Ectodermal cell (in vitro differentiated cells): ENCODE measurements around the gene ETDA.

Experiments used
- H3K27ac ChIP-seq: 2 replicates; pipeline ENCODE4 v1.7.0; 2013; ENCODE audit warnings: mild to moderate bottlenecking, low read depth, low read length; ENCODE audit not compliant: insufficient read depth, poor library complexity, severe bottlenecking
- H3K27me3 ChIP-seq: 2 replicates; pipeline ENCODE4 v1.7.0; 2013; ENCODE audit warnings: mild to moderate bottlenecking, low read length; ENCODE audit not compliant: insufficient read depth, control insufficient read depth, poor library complexity, severe bottlenecking
- H3K36me3 ChIP-seq: one replicate; pipeline ENCODE4 v1.7.0; 2013; ENCODE audit warnings: low read length; ENCODE audit not compliant: control insufficient read depth, insufficient read depth
- H3K4me1 ChIP-seq: one replicate; pipeline ENCODE4 v1.7.0; 2013; ENCODE audit warnings: low read length; ENCODE audit not compliant: control insufficient read depth, insufficient read depth
- H3K4me3 ChIP-seq: 2 replicates; pipeline ENCODE4 v1.7.0; 2013; ENCODE audit warnings: low read depth, low read length, control low read depth; ENCODE audit not compliant: insufficient read depth
- H3K9me3 ChIP-seq: 2 replicates; pipeline ENCODE4 v1.7.0; 2013; ENCODE audit warnings: mild to moderate bottlenecking, low read length, moderate library complexity; ENCODE audit not compliant: control insufficient read depth
- WGBS, 2 experiments: methylation state at CpG; one replicate each; pipeline ENCODE4 v1.1.7; 2013; ENCODE audit warnings: missing lambda C conversion rate in 2 of 2; 5-methylcytosine and 5-hydroxymethylcytosine counted together

Gene ETDA

DNA sequence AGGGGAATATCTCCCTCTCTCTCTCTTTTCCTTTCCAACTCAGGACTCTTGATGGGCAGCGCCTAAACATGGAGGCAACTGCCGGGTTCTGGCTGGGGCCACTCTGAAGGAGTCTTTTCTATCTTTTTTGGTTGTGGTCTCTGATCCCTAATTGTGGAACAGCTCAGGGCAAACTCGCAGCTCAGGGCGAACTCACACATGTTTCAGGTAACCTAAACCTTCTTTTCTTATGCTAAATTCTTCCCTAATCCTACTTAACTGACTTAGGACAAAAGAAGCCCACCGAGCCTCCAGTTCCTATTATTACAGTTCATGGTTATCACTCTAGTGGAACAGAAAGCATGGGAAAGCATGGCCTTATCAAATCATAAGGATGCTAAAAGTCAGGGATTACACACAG, 21.3 kb downstream of the ETDA start:
- Histone ChIP-seq H3K4me3 (no peak overlapping the region), H3K36me3 (no peaks in the 10 kb centered on the region)

GRCh38 chrX:135275973-135276372, 24.1 kb downstream of the ETDA start:
- H3K27ac ChIP-seq = no peak overlapping the region
- no peaks in the 10 kb centered on the region for H3K9me3 ChIP-seq
- H3K4me1 ChIP-seq = no peaks in the 10 kb centered on the region
- no peak overlapping the region for H3K4me3 ChIP-seq
- no peaks in the 10 kb centered on the region for H3K27me3 ChIP-seq
- H3K36me3 ChIP-seq = no peaks in the 10 kb centered on the region

More for the DNA sequence above, 21.3 kb downstream of the ETDA start:
- no peaks in the 10 kb centered on the region for H3K9me3 ChIP-seq
- H3K4me1 ChIP-seq = no peaks in the 10 kb centered on the region
- WGBS, 2 experiments = 26 to 50% methylated on average over 3 to 5 of the region's 5 CpGs
- no peaks in the 10 kb centered on the region for H3K27me3 ChIP-seq
- H3K27ac ChIP-seq = no peak overlapping the region

- H3K4me3 ChIP-seq = no peak overlapping the region
These were observed 35.5 kb downstream of the ETDA start for GRCh38 chrX:135287266-135287823.

GRCh38 chrX:135295238-135295943, 43.5 kb downstream of the ETDA start:
- H3K27me3 ChIP-seq = no peaks in the 10 kb centered on the region
- H3K27ac ChIP-seq = no peak overlapping the region
- no peaks in the 10 kb centered on the region for H3K36me3 ChIP-seq
- H3K4me3 ChIP-seq = peak overlapping the region; percentile 31
- no peaks in the 10 kb centered on the region for H3K4me1 ChIP-seq
- 6 to 9% methylated on average over 24 to 26 of the region's 26 CpGs for WGBS, 2 experiments
- no peaks in the 10 kb centered on the region for H3K9me3 ChIP-seq

More at GRCh38 chrX:135287266-135287823, 35.5 kb downstream of the ETDA start:
- no peaks in the 10 kb centered on the region for H3K27me3 ChIP-seq
- no peaks in the 10 kb centered on the region for H3K4me1 ChIP-seq
- peaks cover 6% of the 10 kb centered on the region for H3K36me3 ChIP-seq
- no peaks in the 10 kb centered on the region for H3K9me3 ChIP-seq
- no peak overlapping the region for H3K27ac ChIP-seq
- 90 to 100% methylated on average over 1 to 2 of the region's 2 CpGs for WGBS, 2 experiments

- Histone ChIP-seq H3K27me3 (no peaks in the 10 kb centered on the region), H3K36me3 (no peaks in the 10 kb centered on the region), H3K27ac (no peak overlapping the region), H3K4me3 (peak overlapping the region; percentile 31), H3K4me1 (no peaks in the 10 kb centered on the region), H3K9me3 (no peaks in the 10 kb centered on the region)
- 17 to 26% methylated on average over 10 of the region's 10 CpGs for WGBS, 2 experiments
These were observed 44.1 kb downstream of the ETDA start for GRCh38 chrX:135295944-135296305.

DNA sequence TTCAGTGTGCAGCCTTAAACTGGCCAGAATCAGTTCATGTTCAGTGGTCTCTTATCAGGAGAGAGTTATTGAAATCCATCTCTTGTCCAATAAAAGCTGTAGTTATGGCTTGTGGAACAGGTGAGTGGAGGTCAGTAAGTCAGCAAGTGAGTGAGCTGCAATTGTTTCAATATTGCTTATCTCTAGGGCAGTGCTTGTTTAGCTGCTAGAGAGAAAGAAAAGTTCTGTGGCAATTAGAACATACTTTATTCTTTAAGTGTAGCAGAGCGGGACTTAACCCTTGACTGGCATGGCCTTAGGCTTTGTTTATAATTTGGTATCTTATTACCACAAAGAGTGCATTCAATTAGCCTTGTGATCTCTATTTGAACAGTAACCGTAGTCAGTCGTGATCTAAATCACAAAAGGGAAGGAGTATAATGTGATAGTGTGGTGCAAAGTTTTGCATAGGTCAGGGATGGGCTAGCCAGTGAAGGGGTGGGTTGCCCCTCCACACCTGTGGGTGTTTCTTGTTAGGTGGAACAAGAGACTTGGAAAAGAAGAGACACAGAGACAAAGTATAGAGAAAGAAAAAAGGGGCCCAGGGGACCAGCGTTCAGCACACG, 50.5 kb downstream of the ETDA start:
- no peak overlapping the region for H3K27ac ChIP-seq
- H3K27me3 ChIP-seq = no peaks in the 10 kb centered on the region
- WGBS, 2 experiments = 17 to 33% methylated on average over 4 to 5 of the region's 5 CpGs
- H3K4me3 ChIP-seq = no peak overlapping the region
- H3K4me1 ChIP-seq = no peaks in the 10 kb centered on the region
- no peaks in the 10 kb centered on the region for H3K9me3 ChIP-seq
- no peaks in the 10 kb centered on the region for H3K36me3 ChIP-seq
